ENCODE data around the gene BRINP1.

Gene BRINP1

DNA sequence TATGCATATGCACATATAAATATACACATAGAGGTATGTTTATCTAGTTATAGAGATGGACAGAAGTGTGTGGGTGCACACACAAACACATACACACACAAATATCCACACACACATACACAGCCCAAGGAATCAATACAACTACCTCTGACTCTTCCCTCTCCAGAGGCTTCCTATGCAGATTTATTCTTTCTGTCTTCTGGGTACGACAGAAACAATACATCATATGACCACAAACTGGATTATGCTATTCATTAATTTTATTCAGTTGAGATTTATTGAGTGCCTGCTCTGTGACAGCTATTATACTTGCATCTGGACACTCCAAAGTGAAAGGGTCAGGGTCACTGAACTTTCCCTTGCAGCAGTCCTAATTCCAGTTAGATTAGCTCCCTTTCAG, 155.8 kb downstream of the BRINP1 start:
- no peak for DNase-seq (ENCODE audit: low read depth)
- H3K4me3 ChIP-seq (ENCODE audit: low read depth, low read length) = no peak overlapping the region
- TF ChIP-seq, protein P1, sequence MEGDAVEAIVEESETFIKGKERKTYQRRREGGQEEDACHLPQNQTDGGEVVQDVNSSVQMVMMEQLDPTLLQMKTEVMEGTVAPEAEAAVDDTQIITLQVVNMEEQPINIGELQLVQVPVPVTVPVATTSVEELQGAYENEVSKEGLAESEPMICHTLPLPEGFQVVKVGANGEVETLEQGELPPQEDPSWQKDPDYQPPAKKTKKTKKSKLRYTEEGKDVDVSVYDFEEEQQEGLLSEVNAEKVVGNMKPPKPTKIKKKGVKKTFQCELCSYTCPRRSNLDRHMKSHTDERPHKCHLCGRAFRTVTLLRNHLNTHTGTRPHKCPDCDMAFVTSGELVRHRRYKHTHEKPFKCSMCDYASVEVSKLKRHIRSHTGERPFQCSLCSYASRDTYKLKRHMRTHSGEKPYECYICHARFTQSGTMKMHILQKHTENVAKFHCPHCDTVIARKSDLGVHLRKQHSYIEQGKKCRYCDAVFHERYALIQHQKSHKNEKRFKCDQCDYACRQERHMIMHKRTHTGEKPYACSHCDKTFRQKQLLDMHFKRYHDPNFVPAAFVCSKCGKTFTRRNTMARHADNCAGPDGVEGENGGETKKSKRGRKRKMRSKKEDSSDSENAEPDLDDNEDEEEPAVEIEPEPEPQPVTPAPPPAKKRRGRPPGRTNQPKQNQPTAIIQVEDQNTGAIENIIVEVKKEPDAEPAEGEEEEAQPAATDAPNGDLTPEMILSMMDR (IDR thresholded peaks at IDR 0.05; ENCODE audit: low read depth, low read length, missing control alignments) = no peak

DNA sequence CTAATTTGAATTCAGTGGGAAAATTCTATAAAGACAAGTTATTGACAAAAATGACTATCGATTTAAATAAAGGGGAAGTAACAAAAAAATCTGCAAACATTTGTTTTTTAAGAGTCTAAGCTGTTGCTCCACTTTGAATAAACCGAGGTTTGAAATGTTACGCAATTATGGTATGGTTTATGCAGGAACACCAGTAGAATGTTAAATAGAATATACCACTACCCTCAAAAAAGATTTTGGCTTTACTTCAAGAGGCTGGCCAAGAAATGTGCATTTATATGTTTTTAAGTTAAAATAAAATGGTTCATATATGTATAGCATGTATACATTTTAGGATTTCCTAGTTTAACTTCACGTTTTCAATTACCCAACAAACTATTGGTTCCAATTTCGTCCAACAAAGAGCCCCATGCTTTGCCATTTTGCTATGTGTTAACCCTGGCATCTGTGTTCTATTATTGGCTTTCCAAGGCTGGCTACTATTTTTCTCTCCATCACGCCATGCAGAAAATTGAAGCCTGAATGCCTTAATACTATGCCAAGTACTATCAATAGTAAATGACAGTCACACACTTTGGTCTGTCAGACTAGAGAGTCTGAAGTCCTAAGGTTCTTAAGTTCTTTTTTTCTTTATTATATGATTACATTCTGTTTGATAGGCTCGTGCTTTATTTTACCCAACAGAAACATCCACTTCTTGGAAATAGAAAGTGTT, 171.2 kb downstream of the BRINP1 start:
- TF ChIP-seq, protein P1 (IDR thresholded peaks at IDR 0.05; ENCODE audit: low read depth, low read length, missing control alignments) = no peak
- no peak overlapping the region for H3K4me3 ChIP-seq (ENCODE audit: low read depth, low read length)
- DNase-seq (ENCODE audit: low read depth) = no peak

DNA sequence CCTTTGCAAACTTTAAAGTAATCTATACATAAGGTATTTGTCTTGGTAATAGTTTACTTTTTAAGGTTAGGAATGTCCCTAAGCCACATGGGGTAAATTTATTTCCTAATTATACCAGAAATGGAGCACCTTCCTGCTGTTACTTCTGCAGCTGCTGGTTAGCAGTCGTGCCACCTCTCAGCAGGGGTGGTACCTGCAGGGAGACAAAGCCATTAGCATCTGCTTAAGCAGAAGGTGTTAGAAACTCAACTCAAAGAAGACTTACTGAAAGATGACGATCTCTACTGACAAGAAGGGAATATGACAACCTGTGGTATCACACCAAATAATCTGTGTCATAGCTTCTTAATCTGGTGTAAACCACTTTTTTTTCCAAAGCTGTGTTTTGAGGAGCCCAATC, 173.7 kb downstream of the BRINP1 start:
- no peak overlapping the region for H3K4me3 ChIP-seq (ENCODE audit: low read depth, low read length)
- TF ChIP-seq, protein P1 (IDR thresholded peaks at IDR 0.05; ENCODE audit: low read depth, low read length, missing control alignments) = no peak
- DNase-seq (ENCODE audit: low read depth) = no peak

DNA sequence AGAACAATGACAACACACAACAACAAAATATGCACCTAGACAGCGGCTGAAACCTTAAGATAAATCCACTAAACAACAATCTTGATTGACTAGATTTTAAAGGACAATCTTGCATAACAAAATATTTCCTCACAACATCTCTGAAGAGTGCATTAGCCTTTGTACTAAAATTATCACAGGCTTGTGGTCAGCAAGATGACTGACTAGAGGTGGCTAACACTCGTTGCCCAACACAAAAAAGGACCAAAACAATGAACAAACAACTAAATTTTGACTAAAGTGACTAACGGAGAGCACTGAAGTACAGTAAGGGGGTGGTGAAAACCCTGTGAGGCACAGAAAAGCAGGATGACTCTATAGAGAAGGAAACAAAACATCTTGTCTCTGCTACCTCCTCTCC, 183.9 kb downstream of the BRINP1 start:
- TF ChIP-seq, protein P1 (IDR thresholded peaks at IDR 0.05; ENCODE audit: low read depth, low read length, missing control alignments) = no peak

DNA sequence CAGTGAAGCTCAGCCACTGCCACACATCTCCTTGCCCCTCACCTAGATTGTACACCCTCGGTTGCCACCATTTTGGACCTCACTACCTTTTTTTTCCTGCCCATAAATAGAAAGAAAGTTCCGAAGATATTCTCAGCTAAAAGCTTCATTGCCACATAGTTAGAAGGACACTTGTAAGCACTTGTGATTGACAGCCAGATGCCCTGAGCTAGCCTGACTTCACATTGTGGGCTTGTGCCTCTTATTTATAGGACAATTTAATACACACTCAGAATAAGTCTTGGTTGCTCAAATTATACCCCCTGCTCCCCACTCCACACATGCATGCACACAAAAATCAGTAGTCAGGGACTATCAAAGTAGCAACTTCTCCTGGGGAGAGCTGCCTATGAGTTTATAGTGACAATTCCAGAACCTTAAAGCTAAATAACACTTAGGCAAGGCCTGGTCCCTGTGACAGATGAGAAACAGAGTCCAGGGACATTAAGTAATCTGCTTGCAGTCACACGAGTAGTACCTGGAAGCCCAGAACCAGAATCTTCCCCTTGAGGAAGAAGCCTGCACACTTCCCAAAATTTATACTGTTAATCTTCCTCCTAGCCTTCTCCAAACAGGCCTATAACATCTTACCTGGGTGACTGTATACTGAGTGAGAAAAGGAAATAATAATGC, 184.8 kb downstream of the BRINP1 start:
- no peak overlapping the region for H3K4me3 ChIP-seq (ENCODE audit: low read depth, low read length)
- DNase-seq (ENCODE audit: low read depth) = no peak
- TF ChIP-seq, protein P1 (IDR thresholded peaks at IDR 0.05; ENCODE audit: low read depth, low read length, missing control alignments) = no peak

More for the DNA sequence above, 183.9 kb downstream of the BRINP1 start:
- no peak overlapping the region for H3K4me3 ChIP-seq (ENCODE audit: low read depth, low read length)
- no peak for DNase-seq (ENCODE audit: low read depth)

DNA sequence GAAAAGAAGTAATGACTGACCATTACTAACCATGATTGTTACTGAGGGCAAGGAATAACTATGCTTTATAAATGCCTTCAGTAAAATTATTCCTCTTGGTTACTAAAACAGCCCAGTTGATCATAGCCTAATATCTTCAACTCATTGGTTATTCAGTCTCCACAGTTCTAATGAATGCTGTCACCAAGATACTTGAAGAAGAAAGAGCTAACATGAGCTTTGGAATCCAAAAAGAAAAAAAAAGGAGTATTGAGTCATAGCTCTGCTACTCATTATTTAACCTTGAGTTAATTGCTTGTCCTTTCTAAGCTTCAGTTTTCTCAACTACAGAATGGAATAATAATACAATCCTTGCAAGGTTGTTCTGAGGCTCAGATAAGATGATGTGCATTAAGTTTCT, 187.7 kb downstream of the BRINP1 start:
- H3K4me3 ChIP-seq (ENCODE audit: low read depth, low read length) = no peak overlapping the region
- TF ChIP-seq, protein P1 (IDR thresholded peaks at IDR 0.05; ENCODE audit: low read depth, low read length, missing control alignments) = no peak
- DNase-seq (ENCODE audit: low read depth) = no peak

Measured in GM12864 (cell line).